Ovary (tissue), 3 donors: ENCODE results near the gene FATE1.

Source experiments
- EP300 ChIP-seq: sonication (generic); formaldehyde crosslinking; IDR thresholded peaks from one replicate; pipeline ENCODE4 v1.6.1; 2017; ENCODE audit warnings: antibody characterized with exemption
- POLR2A ChIP-seq: fragments of 450-650 bp; IDR thresholded peaks from one replicate; pipeline ENCODE4 v1.6.1; 2017; ENCODE audit warnings: antibody characterized with exemption, mild to moderate bottlenecking, moderate library complexity
- TF ChIP-seq, protein P1 (sequence below), 3 donors: fragments of 450-650 bp in 2 of 3; fragments of 200-600 bp in 1 of 3; IDR thresholded peaks; one replicate each; pipeline versions ENCODE4 v1.5.1 to v1.8.0; 2016 to 2022; ENCODE audit warnings: antibody characterized with exemption in 3 of 3, mild to moderate bottlenecking in 1 of 3
- donor health status: DM: no; HTN: no; CAD: no.

DNA sequence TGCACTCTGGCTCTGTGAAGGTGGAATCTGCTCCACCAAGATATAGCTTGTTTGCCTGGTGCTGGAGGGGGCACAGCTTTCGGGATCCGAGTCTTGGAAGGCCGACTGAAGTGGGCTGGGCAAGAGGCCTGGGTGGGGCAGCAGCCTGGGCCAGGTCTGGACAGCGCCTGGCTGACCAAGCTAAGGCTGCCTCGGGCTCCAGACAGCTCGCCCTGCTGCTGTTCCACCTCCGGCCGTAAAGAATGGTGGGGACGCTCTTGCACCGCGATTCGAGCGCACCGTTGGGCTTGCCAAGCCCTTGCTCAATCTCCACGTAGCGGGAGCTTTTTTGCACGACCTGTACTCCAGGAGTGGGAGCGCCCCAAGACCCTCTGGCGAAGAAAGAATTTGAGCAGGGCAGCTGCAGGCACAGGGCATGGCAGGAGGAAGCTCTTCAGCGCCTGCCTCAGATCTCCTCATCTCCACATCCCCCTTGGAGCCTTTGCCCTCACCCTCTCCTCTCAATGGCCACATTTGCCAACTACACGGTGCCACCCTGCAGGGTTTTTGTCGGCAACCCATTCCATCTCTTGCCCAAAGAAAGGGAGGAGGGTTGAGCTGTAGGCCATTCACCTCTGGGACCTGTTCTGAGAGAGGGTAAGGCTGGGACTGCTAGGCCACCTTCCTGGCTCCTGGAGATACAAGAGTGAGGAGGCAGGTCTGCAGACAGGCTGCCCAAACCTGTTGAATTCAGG is 37.6 kb downstream of the FATE1 start:
- TF ChIP-seq POLR2A, result no peak
- TF ChIP-seq, protein P1, sequence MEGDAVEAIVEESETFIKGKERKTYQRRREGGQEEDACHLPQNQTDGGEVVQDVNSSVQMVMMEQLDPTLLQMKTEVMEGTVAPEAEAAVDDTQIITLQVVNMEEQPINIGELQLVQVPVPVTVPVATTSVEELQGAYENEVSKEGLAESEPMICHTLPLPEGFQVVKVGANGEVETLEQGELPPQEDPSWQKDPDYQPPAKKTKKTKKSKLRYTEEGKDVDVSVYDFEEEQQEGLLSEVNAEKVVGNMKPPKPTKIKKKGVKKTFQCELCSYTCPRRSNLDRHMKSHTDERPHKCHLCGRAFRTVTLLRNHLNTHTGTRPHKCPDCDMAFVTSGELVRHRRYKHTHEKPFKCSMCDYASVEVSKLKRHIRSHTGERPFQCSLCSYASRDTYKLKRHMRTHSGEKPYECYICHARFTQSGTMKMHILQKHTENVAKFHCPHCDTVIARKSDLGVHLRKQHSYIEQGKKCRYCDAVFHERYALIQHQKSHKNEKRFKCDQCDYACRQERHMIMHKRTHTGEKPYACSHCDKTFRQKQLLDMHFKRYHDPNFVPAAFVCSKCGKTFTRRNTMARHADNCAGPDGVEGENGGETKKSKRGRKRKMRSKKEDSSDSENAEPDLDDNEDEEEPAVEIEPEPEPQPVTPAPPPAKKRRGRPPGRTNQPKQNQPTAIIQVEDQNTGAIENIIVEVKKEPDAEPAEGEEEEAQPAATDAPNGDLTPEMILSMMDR (IDR thresholded peaks at IDR 0.05), result peak in 1 of 3 donors; percentile 59
- no peak for TF ChIP-seq EP300
